Endothelial cell of umbilical vein (primary cell): ENCODE results near the gene CDK4.

Experiments
- CTCF ChIP-seq, 2 donors: IDR thresholded peaks; 1 replicate in 1 of 2; 2 replicates in 1 of 2; pipeline ENCODE4 v1.5.1; 2011; ENCODE audit warnings: low read length in 2 of 2, mild to moderate bottlenecking in 2 of 2, moderate library complexity in 2 of 2, control low read depth in 1 of 2, inconsistent platforms in 1 of 2, low read depth in 1 of 2; ENCODE audit not compliant: insufficient read depth in 1 of 2; ENCODE audit errors: extremely low read depth in 1 of 2
- EZH2 ChIP-seq: IDR thresholded peaks from 2 replicates; pipeline ENCODE4 v1.6.1; 2012; ENCODE audit warnings: borderline replicate concordance, low read depth, mild to moderate bottlenecking, moderate library complexity, low read length, inconsistent platforms; ENCODE audit not compliant: severe bottlenecking
- GATA2 ChIP-seq: IDR thresholded peaks from 2 replicates; pipeline ENCODE4 v1.7.0; 2011; ENCODE audit warnings: low read depth, mild to moderate bottlenecking, moderate library complexity, mixed read lengths, low read length; ENCODE audit not compliant: insufficient read length, insufficient read depth
- MYC ChIP-seq: IDR thresholded peaks from one replicate; pipeline ENCODE4 v1.6.1; 2011; ENCODE audit warnings: mild to moderate bottlenecking, low read depth, low read length
- POLR2A ChIP-seq: IDR thresholded peaks from 2 replicates; pipeline ENCODE4 v1.6.1; 2012; ENCODE audit warnings: low read depth, mild to moderate bottlenecking, control low read depth, low read length
- POLR2AphosphoS5 ChIP-seq: IDR thresholded peaks from 2 replicates; pipeline ENCODE4 v1.6.1; 2012; ENCODE audit warnings: low read depth, mild to moderate bottlenecking, control low read depth, low read length, moderate library complexity; ENCODE audit not compliant: insufficient read depth

GRCh38 chr12:57749061-57749460 lies 3.0 kb downstream of the CDK4 start:
- TF ChIP-seq POLR2AphosphoS5 (no peak), EZH2 (no peak), CTCF (IDR thresholded peaks at IDR 0.05; ENCODE audit: extremely low read depth in 1 of 2, insufficient read depth in 1 of 2, low read depth in 1 of 2, low read length in 2 of 2) (no peak), POLR2A (no peak), GATA2 (no peak), MYC (no peak)
